ENCODE data around the gene ECT2.

GRCh38 chr3:172808969-172809546 lies 58.5 kb downstream of the ECT2 start:
- TF ChIP-seq POLR2AphosphoS5 (IDR thresholded peaks at IDR 0.05) (no peak), POLR2A (IDR thresholded peaks at IDR 0.05) (no peak), EP300 (IDR thresholded peaks at IDR 0.05) (no peak)
- TF ChIP-seq, protein P1, sequence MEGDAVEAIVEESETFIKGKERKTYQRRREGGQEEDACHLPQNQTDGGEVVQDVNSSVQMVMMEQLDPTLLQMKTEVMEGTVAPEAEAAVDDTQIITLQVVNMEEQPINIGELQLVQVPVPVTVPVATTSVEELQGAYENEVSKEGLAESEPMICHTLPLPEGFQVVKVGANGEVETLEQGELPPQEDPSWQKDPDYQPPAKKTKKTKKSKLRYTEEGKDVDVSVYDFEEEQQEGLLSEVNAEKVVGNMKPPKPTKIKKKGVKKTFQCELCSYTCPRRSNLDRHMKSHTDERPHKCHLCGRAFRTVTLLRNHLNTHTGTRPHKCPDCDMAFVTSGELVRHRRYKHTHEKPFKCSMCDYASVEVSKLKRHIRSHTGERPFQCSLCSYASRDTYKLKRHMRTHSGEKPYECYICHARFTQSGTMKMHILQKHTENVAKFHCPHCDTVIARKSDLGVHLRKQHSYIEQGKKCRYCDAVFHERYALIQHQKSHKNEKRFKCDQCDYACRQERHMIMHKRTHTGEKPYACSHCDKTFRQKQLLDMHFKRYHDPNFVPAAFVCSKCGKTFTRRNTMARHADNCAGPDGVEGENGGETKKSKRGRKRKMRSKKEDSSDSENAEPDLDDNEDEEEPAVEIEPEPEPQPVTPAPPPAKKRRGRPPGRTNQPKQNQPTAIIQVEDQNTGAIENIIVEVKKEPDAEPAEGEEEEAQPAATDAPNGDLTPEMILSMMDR (IDR thresholded peaks at IDR 0.05) = peak in 3 of 7 experiments; percentile 24 to 36 (median 28)
